ENCODE data around the gene IFT80.

The IFT80 gene

DNA sequence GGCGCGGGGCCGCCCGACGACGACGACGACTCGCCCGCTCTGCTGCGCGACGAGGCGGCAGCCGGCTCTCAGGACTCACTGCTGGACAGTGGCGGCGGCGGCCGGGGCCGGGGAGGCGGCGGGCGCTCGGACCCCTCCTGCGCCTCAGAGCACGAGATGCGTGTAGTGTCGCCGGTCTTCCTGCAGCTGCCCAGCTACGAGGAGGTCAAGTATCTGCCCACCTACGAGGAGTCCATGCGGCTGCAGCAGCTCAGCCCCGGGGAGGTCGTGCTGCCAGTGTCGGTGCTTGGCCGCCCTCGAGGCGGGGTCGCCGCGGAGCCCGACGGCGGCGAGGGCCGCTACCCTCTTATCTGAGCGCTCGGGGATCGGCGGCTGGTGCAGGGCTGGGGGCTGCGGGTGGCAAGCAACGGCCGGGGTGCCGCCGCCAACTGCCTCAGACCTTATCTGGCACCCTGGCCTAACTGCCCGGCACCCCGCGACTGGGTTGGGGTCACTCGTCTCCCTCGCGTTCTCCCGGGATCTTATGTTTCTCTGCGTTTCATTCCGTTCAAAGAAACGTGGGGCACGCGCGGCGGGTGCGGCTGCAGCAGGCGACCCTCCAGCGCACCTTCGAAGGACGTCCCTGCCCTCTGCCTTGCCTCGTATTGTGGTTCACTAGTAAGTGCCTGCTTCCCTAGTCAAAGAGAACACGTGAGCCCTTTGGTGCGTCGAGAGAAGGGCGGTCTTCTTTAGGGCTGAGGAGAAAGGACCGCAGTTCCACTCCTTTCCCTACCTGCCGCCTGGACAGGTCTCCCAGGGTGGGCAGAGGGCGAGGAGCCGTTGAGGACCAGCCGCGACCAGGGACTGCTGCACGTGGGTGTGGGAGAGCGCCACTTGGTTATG, 172.8 kb downstream of the IFT80 start:
- DNase-seq (ENCODE audit: extremely low read depth, low read depth), result no peak
- TF ChIP-seq, protein P1, sequence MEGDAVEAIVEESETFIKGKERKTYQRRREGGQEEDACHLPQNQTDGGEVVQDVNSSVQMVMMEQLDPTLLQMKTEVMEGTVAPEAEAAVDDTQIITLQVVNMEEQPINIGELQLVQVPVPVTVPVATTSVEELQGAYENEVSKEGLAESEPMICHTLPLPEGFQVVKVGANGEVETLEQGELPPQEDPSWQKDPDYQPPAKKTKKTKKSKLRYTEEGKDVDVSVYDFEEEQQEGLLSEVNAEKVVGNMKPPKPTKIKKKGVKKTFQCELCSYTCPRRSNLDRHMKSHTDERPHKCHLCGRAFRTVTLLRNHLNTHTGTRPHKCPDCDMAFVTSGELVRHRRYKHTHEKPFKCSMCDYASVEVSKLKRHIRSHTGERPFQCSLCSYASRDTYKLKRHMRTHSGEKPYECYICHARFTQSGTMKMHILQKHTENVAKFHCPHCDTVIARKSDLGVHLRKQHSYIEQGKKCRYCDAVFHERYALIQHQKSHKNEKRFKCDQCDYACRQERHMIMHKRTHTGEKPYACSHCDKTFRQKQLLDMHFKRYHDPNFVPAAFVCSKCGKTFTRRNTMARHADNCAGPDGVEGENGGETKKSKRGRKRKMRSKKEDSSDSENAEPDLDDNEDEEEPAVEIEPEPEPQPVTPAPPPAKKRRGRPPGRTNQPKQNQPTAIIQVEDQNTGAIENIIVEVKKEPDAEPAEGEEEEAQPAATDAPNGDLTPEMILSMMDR (IDR thresholded peaks at IDR 0.05; ENCODE audit: low read depth, low read length), result no peak

DNA sequence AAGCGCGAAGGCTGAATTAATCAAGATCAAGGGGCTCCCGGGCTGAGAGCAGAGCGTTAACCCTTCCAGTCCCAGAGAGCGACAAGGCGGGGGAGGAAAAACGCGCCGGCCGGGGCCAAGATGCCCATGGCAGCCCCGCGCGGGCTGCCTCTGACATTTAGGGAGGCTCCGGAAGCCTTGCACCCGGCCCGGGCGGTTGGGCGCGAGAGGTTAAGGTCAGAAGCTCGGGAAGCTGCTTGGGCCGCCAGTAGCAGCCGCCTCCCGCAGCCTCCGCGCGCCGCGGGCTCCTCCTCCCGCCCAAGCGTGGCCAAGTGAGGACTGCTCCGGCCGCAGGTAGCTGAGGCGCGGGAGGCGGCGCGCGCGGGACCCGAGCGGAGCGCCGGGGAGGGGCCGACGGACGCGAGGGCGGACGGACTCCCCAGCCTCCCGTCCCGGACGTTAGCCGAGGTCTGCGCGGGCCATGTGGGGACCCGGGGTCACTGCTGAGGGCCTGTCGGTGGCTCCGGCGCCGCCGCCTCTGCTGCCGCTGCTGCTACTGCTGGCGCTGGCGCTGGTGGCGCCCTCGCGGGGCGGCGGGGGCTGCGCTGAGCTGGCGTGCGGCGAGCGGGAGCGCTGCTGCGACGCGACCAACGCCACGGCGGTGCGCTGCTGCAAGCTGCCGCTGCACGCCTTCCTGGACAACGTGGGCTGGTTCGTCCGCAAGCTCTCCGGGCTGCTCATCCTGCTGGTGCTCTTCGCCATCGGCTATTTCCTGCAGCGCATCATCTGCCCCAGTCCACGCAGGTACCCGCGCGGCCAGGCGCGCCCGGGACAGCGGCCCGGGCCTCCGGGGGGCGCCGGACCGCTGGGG, 173.6 kb downstream of the IFT80 start, which contains the start of gene C3orf80:
Gene C3orf80 (plus strand): TSS at position 247 of the 850 bp plus-strand sequence. CDS start 214 bp downstream, at position 461.
- no peak for DNase-seq (ENCODE audit: extremely low read depth, low read depth)
- TF ChIP-seq, protein P1 (IDR thresholded peaks at IDR 0.05; ENCODE audit: low read depth, low read length), result no peak; the same call in 1 of the 2 replicates

DNA sequence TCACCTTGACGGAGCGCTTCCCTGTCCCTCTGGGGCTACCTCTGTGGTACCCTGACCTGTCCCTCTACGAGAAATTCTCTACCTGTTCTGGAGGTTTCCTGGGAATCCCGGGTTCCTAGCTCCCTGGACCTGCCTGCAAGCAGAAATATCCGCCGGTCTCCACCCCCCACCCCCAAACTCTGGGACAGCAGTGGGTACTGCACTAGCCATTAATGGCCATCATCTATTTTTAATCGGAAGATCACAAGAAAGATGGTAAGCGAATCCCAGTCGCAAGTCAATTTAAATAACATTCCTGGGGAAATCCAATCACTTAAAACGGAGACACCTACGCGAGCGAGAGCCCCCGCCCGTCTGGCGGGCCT, 174.2 kb downstream of the IFT80 start:
- DNase-seq (ENCODE audit: extremely low read depth, low read depth), result no peak
- TF ChIP-seq, protein P1 (IDR thresholded peaks at IDR 0.05; ENCODE audit: low read depth, low read length), result no peak

DNA sequence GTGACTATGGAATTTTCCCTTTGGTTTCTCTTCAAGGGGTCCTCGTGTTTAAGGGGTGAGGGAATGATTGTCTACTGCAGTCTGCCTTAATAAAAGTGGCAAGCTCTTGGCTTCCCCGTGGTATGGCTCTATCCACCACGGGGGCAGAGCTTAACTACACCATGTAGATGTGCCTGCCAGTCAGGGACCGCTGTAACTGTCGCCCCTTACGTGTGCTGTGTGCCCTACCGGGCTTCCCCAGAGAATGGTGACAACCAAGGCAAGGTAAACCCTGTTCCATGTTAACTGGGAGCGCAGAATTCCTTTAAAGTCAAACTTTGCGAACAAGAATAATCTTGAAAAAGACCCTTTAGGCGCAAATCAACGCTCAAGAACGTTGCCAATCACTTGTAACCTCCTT, 174.8 kb downstream of the IFT80 start:
- TF ChIP-seq, protein P1 (IDR thresholded peaks at IDR 0.05; ENCODE audit: low read depth, low read length), result no peak
- DNase-seq (ENCODE audit: extremely low read depth, low read depth), result no peak

DNA sequence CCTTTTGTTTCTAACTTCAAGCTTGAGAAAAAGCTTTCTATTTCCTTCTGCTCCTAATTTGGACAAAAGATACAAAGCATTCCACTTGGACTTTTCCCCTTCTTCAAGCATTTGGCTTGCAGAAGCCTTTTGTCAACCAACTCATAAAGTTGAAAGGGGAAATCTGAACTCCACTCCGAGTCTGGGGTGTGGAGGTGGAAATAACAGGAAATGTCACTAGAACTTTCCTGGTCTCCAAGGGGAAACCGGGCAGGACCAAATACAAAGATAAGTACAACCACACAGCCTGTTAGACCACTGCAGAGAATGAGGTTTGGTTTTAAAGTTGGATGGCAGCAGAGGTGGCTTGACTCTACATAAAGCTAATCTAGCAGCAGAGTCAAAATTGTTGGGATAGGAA, 178.0 kb downstream of the IFT80 start:
- no peak for DNase-seq (ENCODE audit: extremely low read depth, low read depth)
- TF ChIP-seq, protein P1 (IDR thresholded peaks at IDR 0.05; ENCODE audit: low read depth, low read length), result no peak

DNA sequence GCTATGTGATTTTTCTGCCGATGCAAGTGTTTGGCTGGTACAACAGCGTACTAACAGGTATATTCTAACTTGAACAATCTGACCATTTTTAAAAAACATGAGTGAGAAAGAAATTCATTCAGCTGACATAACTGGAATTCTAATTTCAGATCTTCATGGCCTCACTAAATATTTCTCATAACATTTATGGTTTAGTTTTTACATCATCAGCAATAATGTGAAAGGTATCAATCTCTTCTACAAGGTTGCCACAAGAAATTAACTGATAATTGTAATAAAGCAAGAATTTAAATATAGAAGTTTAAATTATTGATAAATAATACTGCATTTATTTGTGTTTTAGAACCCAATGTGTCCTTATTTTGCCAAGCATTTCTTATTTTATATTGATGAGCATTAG, 179.0 kb downstream of the IFT80 start:
- DNase-seq (ENCODE audit: extremely low read depth, low read depth), result no peak
- TF ChIP-seq, protein P1 (IDR thresholded peaks at IDR 0.05; ENCODE audit: low read depth, low read length), result no peak

DNA sequence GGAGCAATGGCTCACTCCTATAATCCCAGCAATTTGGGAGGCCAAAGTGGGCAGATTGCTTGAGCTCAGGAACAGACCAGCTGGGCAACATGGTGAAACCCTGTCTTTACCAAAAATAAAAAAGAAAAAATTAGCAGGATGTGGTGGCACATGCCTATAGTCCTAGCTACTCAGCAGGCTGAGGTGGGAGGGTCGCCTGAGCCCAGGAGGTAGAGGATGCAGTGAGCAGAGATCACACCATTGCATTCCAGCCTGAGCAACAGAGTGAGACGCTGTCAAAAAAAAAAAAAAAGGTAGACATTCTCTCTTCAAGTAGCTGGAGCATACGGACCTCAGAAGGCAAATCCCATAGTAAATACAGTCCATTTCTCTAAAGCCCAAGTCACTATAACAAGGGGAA, 180.9 kb downstream of the IFT80 start:
- DNase-seq (ENCODE audit: extremely low read depth, low read depth), result no peak
- TF ChIP-seq, protein P1 (IDR thresholded peaks at IDR 0.05; ENCODE audit: low read depth, low read length), result no peak
